Measurements from ENCODE around the gene UPK3A. TPM values are rescaled to one million over a fixed set of nuclear protein-coding genes. Genes with fewer than 3 reads are reported as not detected.

The UPK3A gene
- total RNA-seq, 2 donors from 2014 or later: 12.6 to 103 TPM

DNA sequence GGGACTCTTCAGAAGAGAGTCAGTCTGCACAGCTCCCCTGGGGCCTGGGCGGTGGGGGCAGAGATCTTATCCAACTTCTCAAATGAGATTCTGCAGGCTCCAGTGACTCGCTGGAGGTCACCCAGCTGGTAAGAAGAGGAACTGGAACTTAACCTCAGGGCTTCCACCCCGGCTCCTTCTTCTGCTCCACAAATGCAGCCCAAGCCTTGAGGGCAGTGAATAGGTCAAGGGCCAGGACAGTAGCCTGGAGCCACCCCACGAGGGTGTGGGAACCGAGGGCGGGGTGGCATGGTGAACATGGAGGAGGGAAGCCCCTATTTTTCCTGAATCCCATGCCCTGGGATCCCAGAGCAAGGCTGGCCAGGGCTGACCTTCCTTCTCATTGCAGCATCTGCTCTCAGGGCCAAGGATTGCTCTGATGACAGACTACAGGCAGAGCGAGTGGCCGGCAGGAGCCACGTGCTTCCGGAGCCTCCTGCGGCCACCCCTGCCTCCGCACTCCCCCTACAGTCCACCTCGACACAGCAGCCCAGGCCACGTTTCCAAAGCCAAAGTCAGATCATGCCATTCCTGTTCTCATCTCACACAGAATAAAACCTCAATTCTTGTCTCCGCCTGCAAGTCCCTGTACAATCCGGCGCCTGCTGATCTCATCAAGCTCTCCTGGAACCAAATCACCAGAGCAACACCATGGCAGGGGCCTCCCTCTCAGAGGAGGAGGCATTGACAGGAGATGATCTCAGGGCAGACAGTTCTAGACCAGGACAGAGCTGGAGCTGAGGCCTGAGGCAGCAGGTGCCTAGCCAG lies 21.1 kb upstream of the UPK3A start:
- Histone ChIP-seq H3K36me3 (no peaks in the 10 kb centered on the region), H3K9me3 (no peaks in the 10 kb centered on the region), H3K4me3 (no peak overlapping the region), H3K27me3 (replicated peaks; ENCODE audit: insufficient read depth) (no peaks in the 10 kb centered on the region), H3K27ac (peak overlapping the region in 1 of 2 donors; percentile 36), H3K4me1 (replicated peaks) (peaks cover 3% of the 10 kb centered on the region)
- intact Hi-C loops (cut with DNase I): loop anchor here (5.0 kb wide), 1 partner anchor 161 kb away; no protein-coding TSS in a partner anchor
- DNase-seq (ENCODE audit: low spot score): peak; percentile 77
- WGBS: 21% methylated on average over 17 of the region's 17 CpGs
- TF ChIP-seq POLR2A (IDR thresholded peaks at IDR 0.05) (no peak), POLR2AphosphoS5 (IDR thresholded peaks at IDR 0.05) (peak; percentile 79)
- TF ChIP-seq, protein P1, sequence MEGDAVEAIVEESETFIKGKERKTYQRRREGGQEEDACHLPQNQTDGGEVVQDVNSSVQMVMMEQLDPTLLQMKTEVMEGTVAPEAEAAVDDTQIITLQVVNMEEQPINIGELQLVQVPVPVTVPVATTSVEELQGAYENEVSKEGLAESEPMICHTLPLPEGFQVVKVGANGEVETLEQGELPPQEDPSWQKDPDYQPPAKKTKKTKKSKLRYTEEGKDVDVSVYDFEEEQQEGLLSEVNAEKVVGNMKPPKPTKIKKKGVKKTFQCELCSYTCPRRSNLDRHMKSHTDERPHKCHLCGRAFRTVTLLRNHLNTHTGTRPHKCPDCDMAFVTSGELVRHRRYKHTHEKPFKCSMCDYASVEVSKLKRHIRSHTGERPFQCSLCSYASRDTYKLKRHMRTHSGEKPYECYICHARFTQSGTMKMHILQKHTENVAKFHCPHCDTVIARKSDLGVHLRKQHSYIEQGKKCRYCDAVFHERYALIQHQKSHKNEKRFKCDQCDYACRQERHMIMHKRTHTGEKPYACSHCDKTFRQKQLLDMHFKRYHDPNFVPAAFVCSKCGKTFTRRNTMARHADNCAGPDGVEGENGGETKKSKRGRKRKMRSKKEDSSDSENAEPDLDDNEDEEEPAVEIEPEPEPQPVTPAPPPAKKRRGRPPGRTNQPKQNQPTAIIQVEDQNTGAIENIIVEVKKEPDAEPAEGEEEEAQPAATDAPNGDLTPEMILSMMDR (IDR thresholded peaks at IDR 0.05): peak; percentile 57 to 92 (median 82)

DNA sequence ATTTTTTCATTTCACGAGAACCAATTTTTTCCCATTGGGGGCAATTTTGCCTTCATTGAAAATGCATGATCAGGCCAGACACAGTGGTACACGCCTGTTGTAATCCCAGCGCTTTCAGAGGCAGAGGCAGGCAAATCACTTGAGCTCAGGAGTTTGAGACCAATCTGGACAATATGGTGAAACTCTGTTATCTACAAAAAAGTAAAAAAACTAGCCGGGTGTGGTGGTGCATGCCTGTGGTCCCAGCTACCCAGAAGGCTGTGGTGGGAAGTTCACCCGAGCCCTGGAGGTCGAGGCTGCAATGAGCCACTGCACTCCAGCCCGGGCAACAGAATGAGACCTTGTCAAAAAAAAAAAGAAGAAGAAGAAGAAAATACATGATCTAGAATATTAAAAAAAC lies 19.2 kb upstream of the UPK3A start:
- no peak for DNase-seq (ENCODE audit: low spot score)
- Histone ChIP-seq H3K4me3 (no peak overlapping the region), H3K4me1 (replicated peaks) (peaks cover 11% of the 10 kb centered on the region), H3K9me3 (no peaks in the 10 kb centered on the region), H3K27me3 (replicated peaks; ENCODE audit: insufficient read depth) (no peaks in the 10 kb centered on the region), H3K36me3 (no peaks in the 10 kb centered on the region), H3K27ac (no peak overlapping the region)
- TF ChIP-seq, protein P1 (IDR thresholded peaks at IDR 0.05): no peak
- TF ChIP-seq POLR2AphosphoS5 (IDR thresholded peaks at IDR 0.05) (no peak), POLR2A (IDR thresholded peaks at IDR 0.05) (no peak)
- intact Hi-C loops (cut with DNase I): no loop called here
- 87% methylated on average over 7 of the region's 7 CpGs for WGBS

DNA sequence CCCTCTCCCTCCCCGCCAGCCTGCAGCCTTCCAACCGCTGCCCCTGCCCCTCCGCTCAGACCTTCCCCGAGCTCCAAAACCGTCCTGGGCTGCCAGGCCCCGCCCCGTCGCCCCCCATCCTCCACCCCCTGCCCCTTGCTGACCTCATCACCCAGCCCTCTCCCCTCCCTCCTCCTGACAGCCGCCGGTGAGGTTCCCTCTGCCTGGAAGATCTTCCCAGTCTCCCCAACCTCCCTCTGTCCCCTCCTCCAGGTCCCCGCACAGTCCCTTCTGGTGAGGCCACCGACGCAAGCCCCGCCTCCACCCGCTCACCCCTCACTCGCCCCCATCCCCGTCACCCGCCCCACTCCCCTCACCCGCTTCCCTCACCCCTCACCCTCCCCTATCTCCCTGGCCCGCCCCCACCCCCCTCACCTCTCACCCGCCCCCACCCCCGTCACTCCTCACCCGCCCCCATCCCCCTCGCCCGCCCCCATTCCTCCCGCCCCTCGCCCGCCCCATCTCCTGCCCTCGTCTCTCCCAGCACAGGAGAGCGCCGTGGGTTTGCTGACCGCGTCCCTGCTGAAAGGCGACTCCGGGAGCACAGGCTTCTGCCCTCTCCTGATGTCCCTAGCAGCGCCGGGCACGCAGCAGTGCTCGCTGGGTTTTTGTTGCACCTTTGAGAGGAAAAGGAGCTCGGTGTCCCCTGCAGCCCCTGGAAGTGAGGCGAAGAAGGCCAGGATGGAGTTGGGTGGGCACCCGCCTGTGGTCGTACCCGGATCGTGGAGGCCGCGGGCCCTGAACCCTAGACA lies 16.4 kb upstream of the UPK3A start:
- DNase-seq (ENCODE audit: low spot score): no peak
- intact Hi-C loops (cut with DNase I): loop anchor here (1.0 to 2.0 kb wide), 3 partner anchors 40 to 284 kb away; partner anchors contain the start of gene FAM118A
- H3K9me3 ChIP-seq: no peaks in the 10 kb centered on the region
- peak overlapping the region; percentile 60 to 83 for H3K27ac ChIP-seq
- peak overlapping the region; percentile 36 to 52 for H3K4me3 ChIP-seq
- H3K36me3 ChIP-seq: no peaks in the 10 kb centered on the region
- peaks cover 13% of the 10 kb centered on the region for H3K4me1 ChIP-seq (replicated peaks)
- no peak for TF ChIP-seq POLR2AphosphoS5 (IDR thresholded peaks at IDR 0.05)
- TF ChIP-seq, protein P1 (IDR thresholded peaks at IDR 0.05): no peak
- no peak for TF ChIP-seq POLR2A (IDR thresholded peaks at IDR 0.05)
- H3K27me3 ChIP-seq (replicated peaks; ENCODE audit: insufficient read depth): no peaks in the 10 kb centered on the region
- WGBS: under 1% methylated on average over 32 of the region's 47 CpGs

DNA sequence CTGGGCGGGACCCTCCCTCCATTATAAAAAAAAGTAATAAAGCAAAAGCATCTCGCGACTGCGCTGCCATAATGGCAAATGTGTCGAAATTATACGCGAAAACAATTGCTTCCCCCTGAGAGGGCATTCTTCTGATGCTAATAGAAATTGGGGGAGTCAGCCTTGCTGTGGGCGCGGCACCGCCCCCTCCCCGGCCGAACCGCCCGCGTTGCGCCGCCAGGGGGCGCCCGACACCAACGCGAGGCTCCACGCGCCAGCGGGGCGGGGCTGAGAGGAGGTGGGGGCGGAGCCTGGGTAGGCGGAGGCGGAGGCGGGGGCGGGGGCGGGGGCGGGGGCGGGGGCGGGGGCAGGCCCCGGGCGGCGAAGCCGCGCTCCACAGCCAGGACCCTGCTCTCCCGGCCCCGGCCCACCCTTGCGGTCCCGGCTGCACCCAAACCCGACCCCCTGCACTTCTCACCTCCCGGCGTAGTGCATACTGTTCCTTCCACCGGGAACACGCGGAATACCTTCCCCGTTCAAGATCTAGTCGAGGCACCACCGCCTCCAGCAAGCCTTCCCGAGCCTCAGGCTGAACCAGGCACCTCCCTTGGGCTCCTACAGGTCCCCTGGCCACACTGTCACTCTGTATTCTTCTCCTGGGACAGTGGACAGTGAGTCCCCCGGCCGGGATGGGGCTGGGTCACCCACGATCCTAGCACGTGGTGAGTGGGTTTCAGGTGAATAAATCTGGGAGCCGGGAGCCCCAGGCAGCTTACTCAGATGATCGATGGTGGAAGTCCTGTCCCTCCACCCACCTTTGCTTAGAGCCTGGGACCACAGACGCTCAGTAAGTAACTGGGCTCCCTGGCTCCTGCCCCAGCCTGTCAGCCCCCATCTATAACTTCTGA lies 15.5 kb upstream of the UPK3A start:
- Histone ChIP-seq H3K27ac (peak overlapping the region; percentile 78 to 83), H3K27me3 (replicated peaks; ENCODE audit: insufficient read depth) (no peaks in the 10 kb centered on the region), H3K36me3 (no peaks in the 10 kb centered on the region), H3K4me1 (replicated peaks) (peaks cover 11% of the 10 kb centered on the region), H3K4me3 (peak overlapping the region; percentile 36 to 52), H3K9me3 (no peaks in the 10 kb centered on the region)
- TF ChIP-seq POLR2A (IDR thresholded peaks at IDR 0.05): peak; percentile 52
- TF ChIP-seq, protein P1 (IDR thresholded peaks at IDR 0.05): peak; percentile 94 to 99 (median 98)
- TF ChIP-seq POLR2AphosphoS5 (IDR thresholded peaks at IDR 0.05): peak; percentile 31
- intact Hi-C loops (cut with DNase I): loop anchor here (1.0 to 2.0 kb wide), 3 partner anchors 40 to 284 kb away; partner anchors contain the start of gene FAM118A
- WGBS: 2% methylated on average over 53 of the region's 60 CpGs
- DNase-seq (ENCODE audit: low spot score): peak; percentile 85
